NCI-H128 (cell line): ENCODE data around the gene WNT9A.

Experiments
- DNase-seq: peaks from one replicate; lab custom pipeline; 2025; ENCODE audit not compliant: unreplicated experiment; lab: John Stamatoyannopoulos, UW

Gene WNT9A

GRCh38 chr1:227925582-227926198 lies 22.0 kb downstream of the WNT9A start:
- no peak for DNase-seq

GRCh38 chr1:227924833-227925574 lies 22.7 kb downstream of the WNT9A start:
- DNase-seq = no peak

- no peak for DNase-seq
These were observed 23.4 kb downstream of the WNT9A start for GRCh38 chr1:227924168-227924832.

- DNase-seq = no peak
These were observed 24.2 kb downstream of the WNT9A start for GRCh38 chr1:227923353-227924167.

- no peak for DNase-seq
These were observed 25.0 kb downstream of the WNT9A start for GRCh38 chr1:227922501-227923352.

GRCh38 chr1:227921461-227922185 lies 26.1 kb downstream of the WNT9A start:
- no peak for DNase-seq

GRCh38 chr1:227920896-227921295 lies 26.8 kb downstream of the WNT9A start:
- no peak for DNase-seq

GRCh38 chr1:227920426-227920825 lies 27.3 kb downstream of the WNT9A start:
- DNase-seq = no peak

GRCh38 chr1:227919906-227920305 lies 27.8 kb downstream of the WNT9A start:
- DNase-seq = no peak

- DNase-seq = no peak
These were observed 29.0 kb downstream of the WNT9A start for GRCh38 chr1:227918736-227919135.

- no peak for DNase-seq
These were observed 29.5 kb downstream of the WNT9A start for GRCh38 chr1:227918083-227918700.

GRCh38 chr1:227917081-227917950 lies 30.4 kb downstream of the WNT9A start:
- DNase-seq = no peak

- DNase-seq = no peak
These were observed 31.1 kb downstream of the WNT9A start for GRCh38 chr1:227916655-227917054.

- no peak for DNase-seq
These were observed 31.9 kb downstream of the WNT9A start for GRCh38 chr1:227915564-227916553.

- DNase-seq = no peak
These were observed 32.8 kb downstream of the WNT9A start for GRCh38 chr1:227914801-227915563.
